Aorta (tissue), 5 donors: ENCODE results near the gene DPEP3. TPM values are rescaled to one million over a fixed set of nuclear protein-coding genes. Genes with fewer than 3 reads are reported as not detected.

Experiments
- ATAC-seq: fragments of 200-7000 bp; cut with Tn5 transposase; one replicate; pipeline ENCODE4 v1.9.1; 2022; ENCODE audit warnings: moderate library complexity; ENCODE audit not compliant: low FRiP score
- DNase-seq, 2 donors: peaks; one replicate each; pipeline ENCODE4 v3.0.0-alpha.2; 2020
- H3K27ac ChIP-seq, 2 donors: one replicate each; pipeline ENCODE4 v1.5.1; 2013; ENCODE audit warnings: low read length in 2 of 2, mild to moderate bottlenecking in 2 of 2, moderate library complexity in 2 of 2, control low read depth in 1 of 2, inconsistent platforms in 1 of 2, low read depth in 1 of 2
- H3K27me3 ChIP-seq, 2 donors: one replicate each; pipeline ENCODE4 v1.6.1; 2013; ENCODE audit warnings: control low read depth in 1 of 2, low read length in 1 of 2, mild to moderate bottlenecking in 1 of 2, moderate library complexity in 1 of 2; ENCODE audit not compliant: insufficient read depth in 2 of 2, control insufficient read depth in 1 of 2
- H3K36me3 ChIP-seq, 2 donors: one replicate each; pipeline ENCODE4 v1.6.1; 2013; ENCODE audit warnings: control low read depth in 1 of 2, low read length in 1 of 2, mild to moderate bottlenecking in 1 of 2; ENCODE audit not compliant: insufficient read depth in 2 of 2, control insufficient read depth in 1 of 2
- H3K4me1 ChIP-seq, 2 donors: one replicate each; pipeline ENCODE4 v1.6.1; 2013; ENCODE audit warnings: low read length in 2 of 2, control low read depth in 1 of 2, mild to moderate bottlenecking in 1 of 2, moderate library complexity in 1 of 2; ENCODE audit not compliant: insufficient read depth in 2 of 2, control insufficient read depth in 1 of 2
- H3K4me3 ChIP-seq, 2 donors: one replicate each; pipeline ENCODE4 v1.5.1; 2013; ENCODE audit warnings: low read length in 2 of 2, control low read depth in 1 of 2, mild to moderate bottlenecking in 1 of 2
- H3K9me3 ChIP-seq: one replicate; pipeline ENCODE4 v1.6.1; 2013; ENCODE audit warnings: mild to moderate bottlenecking, low read length; ENCODE audit not compliant: control insufficient read depth
- WGBS, 2 donors: extraction: QIAGEN DNeasy Blood & Tissue Kit; methylation state at CpG; one replicate each; pipeline ENCODE4 v1.1.7; 2013; 5-methylcytosine and 5-hydroxymethylcytosine counted together
- intact Hi-C, 2 donors: fragments of 100-400 bp; cut with DNase I; formaldehyde crosslinking; loops; one replicate each; pipeline versions ENCODE4 v1.14.2 to v1.15.0; 2022
- polyA plus RNA-seq, 2 donors: library from polyadenylated mRNA; stranded (reverse); fragments of 200-250 nt; gene quantifications; one replicate each; pipeline ENCODE4 v1.2.3, GENCODE V29; 2013
- total RNA-seq, 2 donors: library from RNA; stranded (reverse); fragmentation: NEBNext Ultra II Directional; extraction: Animal tissue kit (Norgen Biotek cat#: 25700); gene quantifications; one replicate each; pipeline ENCODE4 v1.2.1, GENCODE V29; 2021
- donor health status: healthy with polysubstance abuse.
- donor health status: Bipolar disorder and iron deficiency.
- donor health status: DM: no; HTN: no; CAD: no.
- donor health status: DM: no; HTN: no; CAD: no.
- donor health status: DM: yes; HTN: yes; CAD: no.

The DPEP3 gene
- total and polyA plus RNA-seq, 4 donors: not detected

DNA sequence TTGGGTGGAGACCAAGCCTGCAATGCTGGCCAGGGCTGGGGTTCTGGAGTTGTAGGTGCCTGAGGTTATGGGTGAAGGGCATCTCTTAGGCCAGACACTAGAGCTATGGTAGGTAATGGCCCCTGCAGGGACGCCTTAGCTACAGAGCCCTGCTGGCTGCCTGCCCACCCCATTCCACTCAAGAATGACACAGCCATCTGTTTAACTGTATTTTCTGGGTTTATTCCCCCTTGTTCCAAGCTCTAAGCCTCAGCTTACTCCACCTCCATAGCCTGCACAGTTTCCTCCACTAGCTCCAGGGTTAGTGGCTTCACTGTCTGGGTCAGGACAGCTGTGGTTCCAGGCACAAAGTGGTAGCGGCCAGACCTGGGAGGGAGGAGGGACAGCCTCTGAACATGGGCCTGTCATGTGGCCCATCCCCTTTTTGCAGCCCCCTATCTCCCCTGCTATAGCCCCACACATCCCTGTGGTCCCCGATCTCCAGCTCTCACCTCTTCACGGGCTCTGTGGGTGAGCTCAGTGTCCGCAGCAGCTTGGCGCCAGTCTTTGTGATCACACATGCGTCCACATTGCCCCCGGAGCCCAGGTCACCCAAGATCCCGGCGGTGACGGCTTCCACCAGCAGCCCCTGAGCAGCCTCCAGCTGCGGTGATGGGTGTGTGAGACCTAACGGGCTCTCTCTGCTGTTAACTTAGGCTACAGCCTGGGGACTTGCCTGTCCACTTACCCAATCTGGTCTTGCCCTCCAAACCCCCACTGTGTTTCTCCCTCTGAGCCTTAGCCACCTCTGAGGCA lies 45.8 kb downstream of the DPEP3 start:
- no peaks in the 10 kb centered on the region for H3K36me3 ChIP-seq
- WGBS, 2 donors: 26 to 29% methylated on average over 13 of the region's 13 CpGs
- no peaks in the 10 kb centered on the region for H3K27me3 ChIP-seq
- H3K4me1 ChIP-seq: no peaks in the 10 kb centered on the region
- H3K4me3 ChIP-seq: no peak overlapping the region
- no peak overlapping the region for H3K27ac ChIP-seq
- intact Hi-C loops: no loop called here
- no peaks in the 10 kb centered on the region for H3K9me3 ChIP-seq
- ATAC-seq (no peak), DNase-seq (no peak)

DNA sequence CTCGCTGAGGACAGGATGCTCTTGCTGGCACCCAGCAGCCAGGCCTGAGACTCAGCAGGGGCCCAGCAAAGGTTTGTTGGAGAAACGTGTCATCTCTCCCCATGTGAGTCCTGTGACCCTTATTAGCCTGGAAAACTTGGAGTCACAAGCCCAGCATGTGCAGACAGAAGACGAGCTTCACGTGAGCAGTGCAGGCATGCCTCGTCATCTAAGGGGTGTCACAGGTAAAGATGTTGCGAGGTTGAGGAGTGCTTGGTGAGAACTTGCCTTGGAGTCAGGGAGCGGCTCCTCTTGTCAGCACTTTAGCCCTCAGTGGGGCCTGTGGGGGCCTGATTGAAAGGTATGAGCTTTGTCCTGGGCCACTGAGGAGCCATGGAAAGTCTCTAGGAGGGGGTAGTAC lies 46.5 kb downstream of the DPEP3 start:
- ATAC-seq: no peak

DNA sequence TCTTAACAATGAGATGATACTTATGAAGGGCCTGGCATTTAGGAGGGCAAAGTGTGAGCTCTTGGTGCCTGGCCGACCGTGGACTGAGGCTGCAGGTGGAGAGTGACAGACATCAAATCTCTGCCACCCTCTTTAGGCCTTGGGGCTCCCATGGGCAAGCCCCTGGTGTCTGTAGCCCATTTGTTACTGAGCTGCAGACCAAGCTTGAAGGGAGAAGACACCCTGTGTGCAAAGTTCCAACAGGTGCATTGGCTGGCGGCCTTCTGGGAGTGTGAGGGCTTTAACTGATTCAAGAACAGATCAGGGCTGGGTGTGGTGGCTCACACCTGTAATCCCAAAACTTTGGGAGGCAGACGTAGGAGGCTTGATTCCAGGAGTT lies 47.8 kb downstream of the DPEP3 start:
- intact Hi-C loops: no loop called here
- DNase-seq (no peak), ATAC-seq (no peak)
- H3K36me3 ChIP-seq: peaks cover 0 to under 1% of the 10 kb centered on the region in 2 donors
- H3K4me1 ChIP-seq: no peaks in the 10 kb centered on the region
- H3K27me3 ChIP-seq: no peaks in the 10 kb centered on the region
- H3K4me3 ChIP-seq: no peak overlapping the region
- no peaks in the 10 kb centered on the region for H3K9me3 ChIP-seq
- WGBS, 2 donors: 92 to 95% methylated on average over 4 of the region's 4 CpGs
- no peak overlapping the region for H3K27ac ChIP-seq

More for the DNA sequence above, 46.5 kb downstream of the DPEP3 start:
- no peaks in the 10 kb centered on the region for H3K27me3 ChIP-seq
- H3K4me1 ChIP-seq: no peaks in the 10 kb centered on the region
- 82 to 85% methylated on average over 7 of the region's 7 CpGs for whole genome bisulfite sequencing, 2 donors
- H3K4me3 ChIP-seq: no peak overlapping the region
- intact Hi-C loops: no loop called here
- DNase-seq: no peak
- H3K36me3 ChIP-seq: no peaks in the 10 kb centered on the region
- H3K27ac ChIP-seq: no peak overlapping the region
- H3K9me3 ChIP-seq: no peaks in the 10 kb centered on the region

DNA sequence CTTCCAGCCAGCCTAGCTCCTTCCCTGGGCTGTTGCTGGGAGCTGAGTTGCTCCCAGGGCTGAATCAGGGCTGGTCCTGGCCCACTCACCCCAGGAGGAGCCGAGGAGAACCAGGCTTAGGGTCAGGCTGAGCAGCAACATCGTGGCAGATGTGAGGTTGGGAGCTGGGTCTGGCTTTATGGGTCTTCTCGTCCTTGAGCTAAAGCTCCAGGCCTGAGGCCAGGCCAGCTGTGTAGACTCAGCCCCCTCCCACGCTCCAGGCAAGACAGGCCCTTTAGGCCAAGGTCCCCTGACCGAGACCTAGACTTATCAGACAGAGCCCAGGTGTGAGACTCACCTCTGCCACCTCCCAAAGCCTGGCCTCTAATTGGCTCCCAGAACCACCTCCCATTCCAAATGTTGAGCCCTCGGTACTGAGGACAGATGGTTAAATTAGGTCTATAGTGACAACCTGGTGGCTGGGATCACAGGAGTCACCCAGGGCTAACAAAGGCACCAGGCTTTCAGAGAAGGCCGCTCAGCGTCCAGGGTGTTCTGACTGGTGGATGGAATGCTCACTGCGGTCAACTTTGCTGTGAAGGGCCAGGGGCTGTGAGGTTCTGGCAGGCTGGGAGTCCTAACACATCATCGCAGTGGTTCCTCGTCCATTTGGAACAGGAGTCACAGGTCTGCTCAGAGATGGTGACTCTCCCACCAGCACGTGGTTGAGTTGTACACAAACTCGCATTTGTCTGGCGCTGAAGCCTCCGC lies 48.4 kb downstream of the DPEP3 start, which contains the start of gene CTRL:
Gene CTRL, minus strand, starts transcription at position 151 of the 750 bp plus-strand sequence. Its CDS starts 10 bp downstream, at position 141.
- no peak within 1 kb of the TSS for H3K4me3 ChIP-seq
- 84% methylated on average over 15 of the region's 15 CpGs for WGBS, 2 donors
- peak in 1 of 2 donors; percentile 44 for DNase-seq
- ATAC-seq: no peak
- no peaks in the 10 kb centered on the region for H3K27me3 ChIP-seq
- intact Hi-C loops: no loop called here
- no peaks in the 10 kb centered on the region for H3K4me1 ChIP-seq
- peaks cover 0 to 2% of the 10 kb centered on the region in 2 donors for H3K36me3 ChIP-seq
- no peak within 1 kb of the TSS for H3K27ac ChIP-seq
- H3K9me3 ChIP-seq: no peaks in the 10 kb centered on the region

DNA sequence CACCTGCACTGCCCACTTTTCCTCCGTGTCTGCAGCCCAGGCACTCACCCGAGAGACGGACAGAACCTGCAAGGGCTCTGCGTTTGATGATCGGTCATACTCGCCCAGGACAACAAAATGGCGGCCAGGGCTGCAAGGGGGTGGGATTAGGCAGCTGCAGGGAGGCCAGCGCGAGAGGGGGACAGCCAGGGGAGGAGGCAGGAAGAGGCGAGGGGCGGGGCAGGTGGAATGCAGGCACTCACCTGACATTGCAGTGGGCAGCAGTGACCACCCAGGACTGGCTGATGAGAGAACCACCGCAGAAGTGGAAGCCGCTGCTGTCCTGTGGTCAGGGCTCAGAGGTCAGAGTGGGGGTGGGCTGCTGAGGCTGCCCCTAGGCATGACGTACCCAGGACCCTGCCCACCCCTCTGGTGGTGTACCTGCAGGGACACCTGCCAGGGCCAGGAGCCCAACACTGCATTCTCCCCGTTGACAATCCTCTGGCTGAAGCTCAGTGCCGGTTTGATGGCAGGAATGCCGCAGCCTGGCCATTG lies 49.6 kb downstream of the DPEP3 start:
- H3K36me3 ChIP-seq: peaks cover 0 to 2% of the 10 kb centered on the region in 2 donors
- H3K9me3 ChIP-seq: no peaks in the 10 kb centered on the region
- intact Hi-C loops: no loop called here

DNA sequence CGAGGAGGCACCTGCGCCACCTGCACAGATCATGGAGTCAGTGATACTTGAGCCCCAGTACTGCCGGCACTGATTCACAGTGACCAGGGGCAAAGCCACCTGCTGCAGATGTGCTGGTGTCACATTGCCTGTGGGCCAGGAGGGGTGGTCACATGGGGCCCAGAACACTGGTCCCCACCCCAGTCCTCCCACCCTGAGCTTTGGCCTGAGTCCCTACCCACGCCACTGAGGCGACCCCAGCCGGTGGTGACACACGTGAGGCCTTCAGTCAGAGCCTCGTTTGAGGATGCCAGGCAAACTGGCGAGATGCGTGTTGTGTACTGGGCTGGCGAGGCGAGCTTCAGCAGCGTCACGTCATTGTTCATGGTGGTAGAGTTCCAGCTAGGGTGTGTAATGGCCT lies 50.1 kb downstream of the DPEP3 start:
- no peak overlapping the region for H3K4me3 ChIP-seq
- no peaks in the 10 kb centered on the region for H3K4me1 ChIP-seq
- no peaks in the 10 kb centered on the region for H3K9me3 ChIP-seq
- 88 to 90% methylated on average over 14 of the region's 14 CpGs for WGBS, 2 donors
- ATAC-seq (no peak), DNase-seq (peak in 1 of 2 donors; percentile 30)
- no peaks in the 10 kb centered on the region for H3K27me3 ChIP-seq
- H3K36me3 ChIP-seq: peaks cover 0 to 2% of the 10 kb centered on the region in 2 donors
- intact Hi-C loops: no loop called here
- H3K27ac ChIP-seq: no peak overlapping the region

More for the DNA sequence above, 49.6 kb downstream of the DPEP3 start:
- peak in 1 of 2 donors; percentile 42 for DNase-seq
- 90 to 91% methylated on average over 14 to 17 of the region's 17 CpGs for WGBS, 2 donors
- Histone ChIP-seq H3K4me3 (no peak overlapping the region), H3K27me3 (no peaks in the 10 kb centered on the region), H3K27ac (no peak overlapping the region), H3K4me1 (no peaks in the 10 kb centered on the region)
- ATAC-seq: no peak

DNA sequence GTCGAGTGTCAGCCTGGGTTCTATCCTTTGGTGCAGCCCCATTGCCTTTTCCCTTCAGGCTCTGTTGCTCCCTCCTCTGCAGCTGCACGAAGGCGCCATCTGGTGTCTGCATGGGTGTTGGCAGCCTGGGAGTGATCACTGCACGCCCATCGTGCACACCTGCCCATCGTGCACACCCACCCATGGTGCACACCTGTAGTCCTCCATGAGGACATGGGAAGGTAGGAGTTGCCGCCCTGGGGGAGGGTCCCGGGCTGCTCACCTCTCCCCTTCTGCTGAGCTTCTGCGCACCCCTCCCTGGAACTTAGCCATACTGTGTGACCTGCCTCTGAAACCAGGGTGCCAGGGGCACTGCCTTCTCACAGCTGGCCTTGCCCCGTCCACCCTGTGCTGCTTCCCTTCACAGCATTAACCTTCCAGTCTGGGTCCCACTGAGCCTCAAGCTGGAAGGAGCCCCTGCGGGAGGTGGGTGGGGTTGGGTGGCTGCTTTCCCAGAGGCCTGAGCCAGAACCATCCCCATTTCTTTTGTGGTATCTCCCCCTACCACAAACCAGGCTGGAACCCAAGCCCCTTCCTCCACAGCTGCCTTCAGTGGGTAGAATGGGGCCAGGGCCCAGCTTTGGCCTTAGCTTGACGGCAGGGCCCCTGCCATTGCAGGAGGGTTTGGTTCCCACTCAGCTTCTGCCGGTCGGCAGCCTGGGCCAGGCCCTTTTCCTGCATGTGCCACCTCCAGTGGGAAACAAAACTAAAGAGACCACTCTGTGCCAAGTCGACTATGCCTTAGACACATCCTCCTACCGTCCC lies 51.5 kb downstream of the DPEP3 start:
- intact Hi-C loops: loop anchor here (1.0 to 2.0 kb wide), 3 partner anchors 44 to 114 kb away; partner anchors contain the start of gene NRN1L (in 1 of the 2)
- H3K4me1 ChIP-seq: no peaks in the 10 kb centered on the region
- no peak overlapping the region for H3K27ac ChIP-seq
- H3K9me3 ChIP-seq: no peaks in the 10 kb centered on the region
- H3K4me3 ChIP-seq: no peak overlapping the region
- WGBS, 2 donors: 47 to 50% methylated on average over 16 of the region's 16 CpGs
- peak; percentile 77 to 90 for DNase-seq
- ATAC-seq: peak; percentile 78
- no peaks in the 10 kb centered on the region for H3K27me3 ChIP-seq
- peaks cover 0 to 2% of the 10 kb centered on the region in 2 donors for H3K36me3 ChIP-seq

DNA sequence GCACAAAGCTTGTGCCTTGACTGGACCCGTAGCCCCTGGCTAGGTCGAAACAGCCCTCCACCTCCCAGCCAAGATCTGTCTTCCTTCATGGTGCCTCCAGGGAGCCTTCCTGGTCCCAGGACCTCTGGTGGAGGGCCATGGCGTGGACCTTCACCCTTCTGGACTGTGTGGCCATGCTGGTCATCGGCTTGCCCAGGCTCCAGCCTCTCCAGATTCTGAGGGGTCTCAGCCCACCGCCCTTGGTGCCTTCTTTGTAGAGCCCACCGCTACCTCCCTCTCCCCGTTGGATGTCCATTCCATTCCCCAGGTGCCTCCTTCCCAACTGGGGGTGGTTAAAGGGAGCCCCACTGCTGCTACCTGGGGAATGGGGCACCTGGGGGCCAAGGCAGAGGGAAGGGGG lies 52.2 kb downstream of the DPEP3 start:
- 78 to 88% methylated on average over 7 of the region's 7 CpGs for WGBS, 2 donors
- H3K27ac ChIP-seq: no peak overlapping the region
- H3K4me3 ChIP-seq: no peak overlapping the region
- ATAC-seq (no peak), DNase-seq (peak in 1 of 2 donors; percentile 26)
- peaks cover 0 to 2% of the 10 kb centered on the region in 2 donors for H3K36me3 ChIP-seq
- no peaks in the 10 kb centered on the region for H3K4me1 ChIP-seq
- no peaks in the 10 kb centered on the region for H3K27me3 ChIP-seq
- no peaks in the 10 kb centered on the region for H3K9me3 ChIP-seq
- intact Hi-C loops: loop anchor here (1.0 to 2.0 kb wide), 3 partner anchors 44 to 113 kb away; partner anchors contain the start of gene NRN1L (in 1 of the 2)
